Sigmoid colon (tissue), 7 donors: ENCODE data around the gene ZNF503. TPM values are rescaled to one million over a fixed set of nuclear protein-coding genes. Genes with fewer than 3 reads are reported as not detected.

Experiments
- DNase-seq: peaks from one replicate; pipeline ENCODE4 v3.0.0-alpha.2; 2019
- H3K27ac ChIP-seq, 4 donors: fragments of 200-600 bp; sonication (generic); one replicate each; pipeline ENCODE4 v1.5.1; 2016 to 2019; ENCODE audit warnings: mild to moderate bottlenecking in 1 of 4
- H3K27me3 ChIP-seq, 3 donors: fragments of 200-600 bp; sonication (generic); one replicate each; pipeline ENCODE4 v1.5.1; 2019; ENCODE audit warnings: mild to moderate bottlenecking in 1 of 3
- H3K36me3 ChIP-seq, 4 donors: fragments of 200-600 bp; sonication (generic); one replicate each; pipeline ENCODE4 v1.5.1; 2016 to 2019
- H3K4me1 ChIP-seq, 4 donors: fragments of 200-600 bp; sonication (generic); one replicate each; pipeline ENCODE4 v1.5.1; 2017 to 2019
- H3K4me3 ChIP-seq, 4 donors: fragments of 200-600 bp; sonication (generic); one replicate each; pipeline ENCODE4 v1.5.1; 2017 to 2019; ENCODE audit warnings: mild to moderate bottlenecking in 2 of 4, moderate library complexity in 1 of 4
- H3K9me3 ChIP-seq, 4 donors: fragments of 200-600 bp in 3 of 4; sonication (generic) in 3 of 4; one replicate each; pipeline versions ENCODE4 v1.5.1 to v1.6.1; 2013 to 2019
- EP300 ChIP-seq, 4 donors: sonication (generic); formaldehyde crosslinking; IDR thresholded peaks; one replicate each; pipeline ENCODE4 v1.6.1; 2017; ENCODE audit warnings: antibody characterized with exemption in 4 of 4
- POLR2A ChIP-seq, 2 donors: fragments of 450-650 bp; IDR thresholded peaks; one replicate each; pipeline ENCODE4 v1.6.1; 2016; ENCODE audit warnings: antibody characterized with exemption in 2 of 2, mild to moderate bottlenecking in 2 of 2, moderate library complexity in 2 of 2
- POLR2AphosphoS5 ChIP-seq, 4 donors: sonication (generic); formaldehyde crosslinking; IDR thresholded peaks; one replicate each; pipeline ENCODE4 v1.6.1; 2017; ENCODE audit warnings: antibody characterized with exemption in 4 of 4
- WGBS, 2 donors: extraction: QIAGEN DNeasy Blood & Tissue Kit; methylation state at CpG; one replicate each; pipeline ENCODE4 v1.1.7; 2013; 5-methylcytosine and 5-hydroxymethylcytosine counted together
- intact Hi-C: fragments of 100-400 bp; cut with DNase I; formaldehyde crosslinking; loops from one replicate; pipeline ENCODE4 v1.15.1; 2023
- polyA plus RNA-seq, 3 donors: library from polyadenylated mRNA; stranded (reverse); fragments of 200-250 nt; gene quantifications; one replicate each; pipeline ENCODE4 v1.2.3, GENCODE V29; 2013
- total RNA-seq, 4 donors: library from RNA; depleted of rRNA; stranded (reverse); fragments of >200 nt; gene quantifications; one replicate each; pipeline ENCODE4 v1.1.0, GENCODE V29; 2016
- TF ChIP-seq, protein P1 (sequence below), 4 experiments: fragments of 450-650 bp in 3 of 4; fragments of 200-600 bp in 1 of 4; IDR thresholded peaks; one replicate each; pipeline ENCODE4 v1.5.1; 2016 to 2019; ENCODE audit warnings: antibody characterized with exemption in 4 of 4, mild to moderate bottlenecking in 3 of 4, moderate library complexity in 2 of 4
- donor health status: healthy with polysubstance abuse.
- donor health status: Bipolar disorder and iron deficiency.
- donor health status: healthy.

Gene ZNF503
- total and polyA plus RNA-seq, 7 donors: 2.3 to 20.3 (median 10.0) TPM

DNA sequence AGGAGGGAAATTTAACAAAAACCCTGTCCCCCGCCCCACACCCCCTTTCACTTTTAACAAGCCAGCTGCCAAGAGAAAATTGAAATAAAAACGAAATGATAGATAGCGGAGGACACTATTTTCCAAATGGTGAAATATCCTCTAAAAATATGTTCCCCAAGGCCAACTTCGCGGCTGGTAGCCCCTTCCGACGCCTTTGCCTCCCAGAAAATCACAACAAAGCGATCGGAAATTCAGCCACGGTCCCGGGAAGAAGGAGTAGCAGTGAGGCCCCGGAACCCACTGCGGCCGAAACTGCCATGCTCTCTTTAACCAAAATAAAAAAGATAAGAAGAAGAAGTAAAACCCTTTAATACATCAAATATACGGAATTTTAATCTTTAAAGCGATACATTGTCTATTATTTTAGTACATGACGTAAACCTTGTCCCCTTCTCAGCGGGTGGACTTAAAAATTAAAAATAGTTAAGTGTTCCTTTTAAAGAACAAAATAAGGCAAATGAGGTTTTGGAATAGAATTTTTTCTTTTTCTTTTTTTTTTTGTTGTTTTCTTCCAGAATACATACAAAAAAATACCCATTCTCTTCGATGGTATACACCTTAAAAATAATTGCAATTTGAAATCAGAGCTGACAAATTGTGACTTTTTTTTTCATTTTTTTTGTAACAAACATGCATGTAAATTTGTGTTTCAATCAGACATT lies 3.9 kb downstream of the ZNF503 start:
- peaks cover 0 to 33% (median 18%) of the 10 kb centered on the region in 4 donors for H3K4me1 ChIP-seq
- H3K9me3 ChIP-seq: no peaks in the 10 kb centered on the region
- TF ChIP-seq EP300 (IDR thresholded peaks at IDR 0.05) (no peak), POLR2A (IDR thresholded peaks at IDR 0.05) (no peak), POLR2AphosphoS5 (IDR thresholded peaks at IDR 0.05) (no peak)
- TF ChIP-seq, protein P1, sequence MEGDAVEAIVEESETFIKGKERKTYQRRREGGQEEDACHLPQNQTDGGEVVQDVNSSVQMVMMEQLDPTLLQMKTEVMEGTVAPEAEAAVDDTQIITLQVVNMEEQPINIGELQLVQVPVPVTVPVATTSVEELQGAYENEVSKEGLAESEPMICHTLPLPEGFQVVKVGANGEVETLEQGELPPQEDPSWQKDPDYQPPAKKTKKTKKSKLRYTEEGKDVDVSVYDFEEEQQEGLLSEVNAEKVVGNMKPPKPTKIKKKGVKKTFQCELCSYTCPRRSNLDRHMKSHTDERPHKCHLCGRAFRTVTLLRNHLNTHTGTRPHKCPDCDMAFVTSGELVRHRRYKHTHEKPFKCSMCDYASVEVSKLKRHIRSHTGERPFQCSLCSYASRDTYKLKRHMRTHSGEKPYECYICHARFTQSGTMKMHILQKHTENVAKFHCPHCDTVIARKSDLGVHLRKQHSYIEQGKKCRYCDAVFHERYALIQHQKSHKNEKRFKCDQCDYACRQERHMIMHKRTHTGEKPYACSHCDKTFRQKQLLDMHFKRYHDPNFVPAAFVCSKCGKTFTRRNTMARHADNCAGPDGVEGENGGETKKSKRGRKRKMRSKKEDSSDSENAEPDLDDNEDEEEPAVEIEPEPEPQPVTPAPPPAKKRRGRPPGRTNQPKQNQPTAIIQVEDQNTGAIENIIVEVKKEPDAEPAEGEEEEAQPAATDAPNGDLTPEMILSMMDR (IDR thresholded peaks at IDR 0.05): no peak
- WGBS, 2 donors: 77 to 78% methylated on average over 19 of the region's 19 CpGs
- peak overlapping the region; percentile 21 to 94 (median 83) for H3K4me3 ChIP-seq
- no peaks in the 10 kb centered on the region for H3K27me3 ChIP-seq
- intact Hi-C loops: no loop called here
- peak overlapping the region; percentile 93 to 99 (median 98) for H3K27ac ChIP-seq
- no peak for DNase-seq
- peaks cover 0 to 34% (median 6%) of the 10 kb centered on the region in 4 donors for H3K36me3 ChIP-seq

DNA sequence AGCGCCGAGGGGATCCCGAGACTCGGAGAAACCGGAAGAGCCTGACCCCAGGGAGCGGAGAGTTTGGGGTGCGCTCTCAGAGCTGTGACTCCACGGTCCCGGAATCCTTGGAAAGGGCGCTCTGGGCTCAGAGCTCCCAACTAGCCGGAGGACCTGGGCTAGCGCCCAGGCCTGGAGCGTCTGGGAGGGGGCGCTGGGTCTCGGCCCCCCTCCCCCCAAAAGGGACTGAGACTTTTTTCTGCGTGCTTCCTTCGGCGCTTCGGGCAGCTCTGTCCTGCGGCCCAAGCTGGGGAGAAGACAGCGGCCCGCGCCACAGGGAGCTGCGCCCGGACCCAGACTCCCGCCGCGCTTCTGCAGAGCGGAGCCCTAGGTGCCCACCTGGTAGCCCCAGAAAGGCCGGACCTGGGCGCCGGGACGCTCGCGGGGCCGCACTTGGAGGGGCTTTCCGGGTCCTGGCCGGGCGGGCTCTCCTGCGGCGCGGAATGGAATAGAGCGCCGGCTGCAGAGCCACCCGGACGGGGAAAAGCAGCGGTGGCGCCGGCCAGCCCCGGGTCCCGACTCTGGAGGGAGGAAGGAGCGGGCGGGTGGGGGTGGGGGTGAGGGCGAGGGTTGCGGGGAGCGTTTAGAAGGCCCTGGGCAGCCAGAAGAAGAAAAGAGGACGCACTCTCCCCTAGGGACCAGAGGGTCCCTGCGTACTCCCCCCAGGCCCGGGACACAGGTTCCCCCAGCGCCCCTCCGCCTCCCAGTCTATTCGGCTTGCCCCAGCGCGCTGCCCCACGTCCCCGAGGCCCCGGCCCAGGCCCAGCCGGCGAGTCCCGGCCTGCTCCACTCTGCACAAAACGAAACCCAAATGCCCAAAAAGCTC lies 4.7 kb downstream of the ZNF503 start:
- intact Hi-C loops: no loop called here
- no peaks in the 10 kb centered on the region for H3K27me3 ChIP-seq
- WGBS, 2 donors: 6 to 15% methylated on average over 71 of the region's 71 CpGs
- TF ChIP-seq, protein P1 (IDR thresholded peaks at IDR 0.05): no peak
- TF ChIP-seq POLR2AphosphoS5 (IDR thresholded peaks at IDR 0.05) (no peak), POLR2A (IDR thresholded peaks at IDR 0.05) (no peak), EP300 (IDR thresholded peaks at IDR 0.05) (no peak)
- peaks cover 0 to 33% (median 18%) of the 10 kb centered on the region in 4 donors for H3K4me1 ChIP-seq
- no peaks in the 10 kb centered on the region for H3K9me3 ChIP-seq
- H3K4me3 ChIP-seq: peak overlapping the region; percentile 21 to 94 (median 83)
- H3K36me3 ChIP-seq: peaks cover 0 to 34% (median 6%) of the 10 kb centered on the region in 4 donors
- DNase-seq: no peak
- peak overlapping the region; percentile 93 to 99 (median 98) for H3K27ac ChIP-seq

DNA sequence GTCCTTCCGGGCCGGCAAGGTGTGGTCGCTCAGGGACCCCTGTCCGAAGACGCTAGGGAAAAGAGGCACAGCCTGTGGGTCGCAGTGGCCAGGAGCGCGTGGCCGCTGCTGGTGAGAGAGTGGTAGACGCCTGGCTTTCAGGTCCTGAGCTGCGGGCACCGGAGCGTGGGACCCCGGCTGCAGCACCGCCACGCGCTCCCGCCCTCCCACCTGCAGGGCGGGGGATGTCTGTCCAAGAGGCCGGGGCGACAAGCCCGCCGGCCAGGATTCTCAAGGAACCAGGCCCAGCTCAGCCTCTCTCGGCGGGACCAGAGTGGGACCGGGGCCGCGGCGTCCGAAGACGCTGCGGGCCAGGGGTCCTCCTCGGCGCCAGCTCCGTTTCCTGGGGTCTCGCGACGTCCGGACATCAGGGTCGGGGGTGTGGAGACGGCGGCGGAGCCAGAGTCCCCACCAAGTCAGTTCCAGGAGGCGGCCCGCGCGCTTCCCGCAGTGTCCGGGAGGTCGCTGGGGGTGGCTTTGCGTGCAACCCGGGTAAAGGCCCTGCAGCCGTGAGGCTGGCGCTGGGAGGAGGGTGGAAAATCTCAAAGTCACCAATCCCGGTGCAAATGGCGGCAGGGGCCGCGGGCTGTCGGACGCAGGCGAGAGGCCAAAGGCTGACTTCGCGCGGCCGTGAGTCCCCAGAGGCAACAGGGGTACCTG lies 5.5 kb downstream of the ZNF503 start:
- TF ChIP-seq POLR2A (IDR thresholded peaks at IDR 0.05) (no peak), EP300 (IDR thresholded peaks at IDR 0.05) (no peak), POLR2AphosphoS5 (IDR thresholded peaks at IDR 0.05) (no peak)
- TF ChIP-seq, protein P1 (IDR thresholded peaks at IDR 0.05): no peak
- Histone ChIP-seq H3K36me3 (peaks cover 0 to 34% (median 6%) of the 10 kb centered on the region in 4 donors), H3K4me1 (peaks cover 0 to 33% (median 18%) of the 10 kb centered on the region in 4 donors), H3K27me3 (no peaks in the 10 kb centered on the region), H3K27ac (peak overlapping the region; percentile 93 to 99 (median 98)), H3K4me3 (peak overlapping the region; percentile 21 to 94 (median 83)), H3K9me3 (no peaks in the 10 kb centered on the region)
- no peak for DNase-seq
- 9 to 18% methylated on average over 65 of the region's 65 CpGs for WGBS, 2 donors
- intact Hi-C loops: loop anchor here (2.0 kb wide), 1 partner anchor 101 kb away; no protein-coding TSS in a partner anchor

GRCh38 chr10:75395066-75395931 lies 6.3 kb downstream of the ZNF503 start:
- peak overlapping the region; percentile 93 to 99 (median 98) for H3K27ac ChIP-seq
- H3K4me1 ChIP-seq: peaks cover 0 to 33% (median 18%) of the 10 kb centered on the region in 4 donors
- intact Hi-C loops: loop anchor here (2.0 kb wide), 1 partner anchor 100 kb away; no protein-coding TSS in a partner anchor
- no peaks in the 10 kb centered on the region for H3K9me3 ChIP-seq
- peaks cover 0 to 34% (median 6%) of the 10 kb centered on the region in 4 donors for H3K36me3 ChIP-seq
- no peak for DNase-seq
- TF ChIP-seq POLR2A (IDR thresholded peaks at IDR 0.05) (no peak), EP300 (IDR thresholded peaks at IDR 0.05) (no peak), POLR2AphosphoS5 (IDR thresholded peaks at IDR 0.05) (no peak)
- TF ChIP-seq, protein P1 (IDR thresholded peaks at IDR 0.05): peak; percentile 49 to 90 (median 68)
- H3K27me3 ChIP-seq: no peaks in the 10 kb centered on the region
- peak overlapping the region in 3 of 4 donors; percentile 76 to 94 (median 90) for H3K4me3 ChIP-seq
- WGBS, 2 donors: 8 to 16% methylated on average over 64 of the region's 64 CpGs
